SKM-1 (cell line): ENCODE measurements around the gene CLDN19.
"Not testable (repeated sequence)": the region's sequence is repeated elsewhere in the genome, so short reads cannot be mapped to it uniquely, and the experiment has no call there.

Experiments
- DNase-seq: peaks from one replicate; lab custom pipeline; 2025; ENCODE audit not compliant: unreplicated experiment; lab: John Stamatoyannopoulos, UW

The CLDN19 gene

GRCh38 chr1:42761567-42761966 lies 21.5 kb upstream of the CLDN19 start:
- no peak for DNase-seq

DNA sequence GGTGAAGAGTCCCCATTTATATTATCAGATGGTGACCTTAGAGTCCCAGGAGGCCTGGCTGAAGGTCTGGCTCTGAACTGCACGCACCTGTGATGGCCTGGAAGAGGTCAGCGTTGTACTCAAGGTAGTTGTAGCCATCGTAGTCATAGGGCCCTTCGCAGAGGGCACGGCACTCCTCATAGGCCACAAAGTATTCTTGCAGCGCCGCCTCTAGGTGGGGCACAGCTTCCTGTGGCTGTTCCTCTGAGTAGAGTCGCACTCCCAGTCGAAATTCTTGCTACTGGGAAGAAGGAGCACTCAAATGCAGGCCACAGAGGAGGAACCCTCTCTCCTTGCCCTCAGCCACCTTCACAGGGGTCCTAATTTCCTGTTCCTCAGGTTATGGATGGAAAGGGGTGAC lies 19.1 kb upstream of the CLDN19 start:
- DNase-seq, result no peak

GRCh38 chr1:42758641-42759040 lies 18.6 kb upstream of the CLDN19 start:
- DNase-seq, result peak; percentile 17

GRCh38 chr1:42757892-42758275 lies 17.8 kb upstream of the CLDN19 start:
- DNase-seq, result no peak

GRCh38 chr1:42756956-42757891 lies 17.2 kb upstream of the CLDN19 start:
- DNase-seq, result peak; percentile 62

- DNase-seq, result no peak
Observed at GRCh38 chr1:42753070-42753469, 13.0 kb upstream of the CLDN19 start.

- DNase-seq, result no peak
Observed at GRCh38 chr1:42752284-42752683, 12.2 kb upstream of the CLDN19 start.

- DNase-seq, result not testable (repeated sequence)
Observed at GRCh38 chr1:42751511-42752070, 11.6 kb upstream of the CLDN19 start.

DNA sequence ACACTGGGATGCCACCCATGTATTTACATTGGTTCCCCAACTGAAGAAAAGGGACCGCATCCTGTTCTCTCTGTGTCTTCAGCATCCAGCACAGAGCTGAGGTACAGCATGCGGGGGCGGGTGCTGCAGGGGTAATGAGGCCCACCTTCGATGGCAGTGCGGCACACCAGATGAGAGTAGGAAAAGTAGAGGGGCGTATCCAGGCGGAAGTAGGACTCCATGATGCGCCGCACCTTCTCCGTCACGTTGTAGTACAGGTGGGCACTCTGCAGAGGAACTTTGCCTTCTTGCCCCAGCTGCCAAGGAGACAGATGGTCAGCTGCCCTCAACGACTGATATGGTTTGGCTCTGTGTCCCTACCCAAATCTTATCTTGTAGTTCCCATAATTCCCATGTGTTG lies 10.0 kb upstream of the CLDN19 start:
- DNase-seq, result no peak

GRCh38 chr1:42748461-42749410 lies 8.7 kb upstream of the CLDN19 start:
- peak; percentile 18 for DNase-seq

DNA sequence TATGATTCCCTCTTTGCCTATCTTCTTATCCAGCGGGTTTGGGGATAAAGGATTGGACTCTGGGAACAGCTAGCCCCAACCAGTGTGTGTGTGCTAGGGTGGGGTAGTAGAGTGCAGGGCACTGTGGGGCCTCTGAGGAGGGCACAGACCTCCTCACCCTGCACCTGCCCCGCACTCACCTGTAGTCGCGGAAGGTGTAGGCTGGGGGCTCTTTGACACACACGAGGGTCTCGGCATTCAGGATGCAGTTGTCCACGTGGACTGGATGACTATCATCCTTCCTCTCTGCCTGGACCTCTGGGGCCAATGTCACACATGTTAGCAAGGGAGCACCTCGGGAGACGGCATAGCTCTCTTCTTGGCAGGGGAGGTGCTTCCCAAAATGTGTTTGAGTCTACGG lies 8.0 kb upstream of the CLDN19 start:
- no peak for DNase-seq

- DNase-seq, result no peak
Observed at GRCh38 chr1:42747125-42747524, 7.1 kb upstream of the CLDN19 start.

DNA sequence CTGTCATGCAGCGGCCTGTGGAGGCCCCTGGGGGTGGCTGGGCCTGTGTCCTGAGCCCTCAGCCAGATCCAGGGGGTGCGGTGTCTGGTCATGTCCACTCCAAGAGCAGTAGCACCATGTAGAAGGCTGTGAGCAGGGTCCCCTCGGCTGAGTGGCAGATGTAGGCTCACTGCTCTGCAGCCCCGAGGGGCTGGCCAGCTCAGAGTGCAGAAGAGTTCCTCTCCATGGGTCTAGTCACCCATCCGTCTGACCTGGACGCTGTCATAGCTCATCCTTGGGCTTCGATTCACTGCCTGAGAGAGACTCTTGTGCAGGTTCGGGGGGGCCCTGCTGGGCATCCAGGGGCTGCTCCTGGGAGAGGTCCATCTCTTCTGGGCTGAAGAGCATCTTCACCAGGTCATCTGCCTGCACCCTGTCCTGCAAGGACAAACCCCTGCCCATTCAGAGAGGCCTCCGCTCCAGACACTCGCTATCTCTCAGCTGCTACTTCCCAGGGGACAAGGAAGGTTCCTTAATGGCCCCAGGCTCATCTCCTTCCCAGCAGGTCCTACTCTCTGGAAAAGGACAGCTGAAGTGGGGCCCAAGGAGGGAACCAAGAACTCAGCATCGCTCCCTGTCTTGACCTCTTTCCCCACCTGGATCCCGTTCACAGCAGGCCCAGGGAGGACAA lies 6.5 kb upstream of the CLDN19 start:
- no peak for DNase-seq

DNA sequence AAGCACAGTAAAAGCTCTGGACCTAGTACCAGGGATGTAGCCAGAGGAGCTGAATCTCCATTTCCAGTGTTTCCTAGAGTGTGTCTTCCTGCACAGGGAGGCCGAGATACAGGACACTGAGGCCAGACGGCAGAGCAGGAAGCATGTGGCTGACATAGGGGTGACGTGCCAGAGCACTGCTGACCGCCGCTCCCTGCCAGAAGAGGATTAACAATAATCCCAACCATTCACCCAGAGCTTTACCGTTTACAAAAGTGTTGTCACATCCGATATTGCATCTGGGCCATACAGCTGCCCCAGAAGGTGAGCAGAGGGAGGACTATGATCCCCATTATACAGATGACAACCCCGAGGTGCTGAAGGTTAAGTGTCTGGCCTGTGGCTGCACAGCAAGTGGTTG lies 5.8 kb upstream of the CLDN19 start:
- no peak for DNase-seq

DNA sequence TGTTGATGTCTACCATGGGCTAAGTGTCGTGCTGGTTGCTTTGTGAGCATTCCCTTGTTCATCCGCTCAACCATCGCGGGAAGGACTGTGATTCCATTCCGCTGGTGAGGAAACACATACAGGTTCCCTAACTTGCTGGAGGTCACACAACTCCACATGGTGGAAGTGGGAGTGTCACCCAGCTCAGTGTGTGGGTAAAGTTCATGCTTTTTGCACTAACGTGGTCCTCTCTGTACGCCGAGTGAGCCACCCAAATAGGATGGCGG lies 4.0 kb upstream of the CLDN19 start:
- no peak for DNase-seq

DNA sequence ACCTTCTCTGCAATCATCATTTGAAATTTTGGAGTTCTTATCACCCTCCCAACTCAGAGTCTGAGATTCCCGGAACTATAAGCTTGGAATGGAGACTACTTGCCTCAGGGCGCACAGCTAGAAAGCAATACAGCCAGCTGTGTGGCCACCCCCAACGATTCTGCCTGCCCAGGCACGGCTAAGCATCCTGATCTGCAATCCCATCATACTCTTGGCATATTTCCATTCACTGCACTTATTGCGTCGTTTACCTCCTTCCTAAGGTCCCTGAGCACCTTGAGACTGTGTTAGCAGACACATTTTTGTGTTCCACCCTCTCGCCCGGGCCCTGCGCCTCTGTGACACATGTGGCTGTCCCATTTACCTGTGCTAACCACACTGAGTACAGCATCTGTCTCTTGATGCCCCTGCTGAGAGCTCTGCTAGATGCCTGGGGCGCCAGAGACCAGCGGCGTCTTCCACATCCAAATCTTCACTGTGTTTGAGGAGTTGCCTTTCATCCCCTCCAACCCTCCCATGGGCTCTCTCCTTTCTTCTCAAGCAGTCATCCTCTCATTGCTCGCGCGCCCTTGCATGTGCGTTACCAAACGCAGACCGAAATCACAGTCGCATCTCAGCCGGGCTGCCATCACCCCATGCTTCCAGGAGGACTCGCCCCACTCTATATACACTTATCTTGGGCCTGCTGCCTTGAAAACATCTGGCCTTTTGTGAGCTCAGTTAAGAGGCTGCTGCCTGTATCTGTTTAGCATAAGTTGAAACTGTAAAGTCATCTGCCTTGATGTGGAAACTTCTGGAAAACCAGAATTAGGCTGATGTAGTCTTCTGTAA lies 3.5 kb upstream of the CLDN19 start:
- no peak for DNase-seq

DNA sequence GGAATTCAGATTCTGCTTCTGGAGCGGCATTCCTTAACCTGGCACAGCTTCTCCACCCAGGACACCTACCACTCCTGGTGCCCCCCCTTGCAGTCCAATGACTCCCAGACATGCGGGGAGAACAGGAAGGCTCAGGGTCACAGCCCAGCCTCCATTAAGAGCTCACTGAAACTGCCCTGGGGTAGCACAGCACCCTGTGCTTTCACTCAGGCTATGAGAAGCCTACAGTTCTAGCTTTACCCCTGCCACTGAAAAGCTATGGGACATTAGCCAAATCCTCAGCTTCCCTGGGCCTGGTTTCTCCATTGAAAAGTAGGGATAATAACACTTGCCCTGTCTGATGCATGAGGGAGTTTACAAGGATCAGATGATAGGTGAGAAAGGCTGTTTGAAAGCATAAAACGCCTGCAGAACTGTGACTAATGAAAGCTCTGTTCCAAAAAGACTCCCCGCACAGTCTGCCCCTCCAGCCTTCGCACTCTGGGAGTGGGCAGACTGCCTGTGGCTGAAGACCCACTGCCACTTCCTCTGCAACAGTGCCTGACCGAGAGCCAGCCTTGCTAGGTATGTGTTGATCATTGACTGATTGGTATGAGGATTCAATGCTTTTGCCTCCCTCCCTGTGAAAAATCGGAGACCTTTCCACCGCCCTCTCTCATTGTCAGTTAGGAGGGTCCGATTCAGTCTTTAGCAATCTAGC lies 2.7 kb upstream of the CLDN19 start:
- no peak for DNase-seq

DNA sequence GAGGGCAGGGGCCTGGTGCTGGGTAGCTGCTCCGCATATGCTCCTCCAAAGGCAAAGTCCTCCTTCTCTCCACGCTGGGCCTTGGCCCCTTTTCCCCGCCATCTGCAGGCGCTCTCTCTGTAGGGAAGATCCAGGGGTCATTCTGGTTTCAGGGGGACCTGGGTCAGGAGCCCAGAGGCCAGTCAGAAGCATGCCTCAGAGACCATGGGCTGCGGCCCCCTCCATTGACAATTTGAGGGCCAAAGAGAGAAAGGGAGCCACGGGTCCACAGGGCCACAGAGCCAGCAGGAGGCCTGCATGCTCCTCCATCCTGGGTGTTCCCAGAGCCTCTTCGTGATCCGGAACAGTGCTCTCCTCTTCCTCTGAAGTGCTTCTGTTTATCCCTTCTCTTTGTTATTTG lies 2.1 kb upstream of the CLDN19 start:
- DNase-seq, result no peak

- no peak for DNase-seq
Observed at GRCh38 chr1:42741706-42742105, 1.7 kb upstream of the CLDN19 start.
